HG03139 (cell line): ENCODE data around the gene ATG13.

Source experiments
- ATAC-seq: cut with Tn5 transposase; IDR thresholded peaks from one replicate; pipeline ENCODE4 v1.9.1; 2021; ENCODE audit not compliant: unreplicated experiment

Gene ATG13

DNA sequence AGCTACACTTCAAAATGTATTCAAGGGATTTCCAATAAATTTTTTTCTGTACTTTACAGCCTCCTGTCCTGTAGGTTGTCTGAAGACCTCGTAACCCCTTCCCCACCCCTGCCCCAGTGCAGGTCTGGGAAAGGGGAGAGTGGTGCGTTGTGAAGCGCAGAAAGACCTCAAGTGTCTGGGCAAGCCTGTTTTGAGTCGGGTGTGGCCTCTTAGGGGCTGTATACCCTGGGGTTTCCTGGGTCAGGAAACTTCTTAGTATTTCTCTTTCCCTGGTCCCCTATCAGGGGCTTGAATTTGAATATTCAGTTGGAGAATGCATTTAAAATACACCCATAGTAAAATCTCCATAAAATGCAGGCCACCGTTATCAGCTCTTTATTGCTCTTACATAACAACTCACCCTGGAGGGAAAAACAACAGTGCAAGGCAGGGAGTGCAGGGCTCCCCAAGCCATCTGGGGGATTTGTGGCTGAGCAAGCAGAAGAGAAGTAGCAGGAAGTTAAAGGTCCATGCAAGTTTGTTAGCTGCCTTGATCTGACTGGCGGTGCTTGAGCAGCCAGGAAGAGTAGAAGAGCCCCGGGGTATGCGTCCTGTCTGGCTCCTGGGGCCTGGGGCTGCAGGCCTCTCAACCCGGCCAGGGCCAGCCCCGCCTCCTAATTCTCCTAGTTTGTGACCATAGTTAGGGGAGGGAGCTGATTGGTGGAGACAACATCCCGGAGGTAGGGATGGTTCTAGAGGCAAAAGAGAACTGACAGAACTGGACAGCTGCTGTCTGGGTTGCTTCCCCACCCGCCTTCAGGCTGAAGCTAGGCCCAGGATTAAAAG, 57.3 kb downstream of the ATG13 start:
- ATAC-seq: no peak

DNA sequence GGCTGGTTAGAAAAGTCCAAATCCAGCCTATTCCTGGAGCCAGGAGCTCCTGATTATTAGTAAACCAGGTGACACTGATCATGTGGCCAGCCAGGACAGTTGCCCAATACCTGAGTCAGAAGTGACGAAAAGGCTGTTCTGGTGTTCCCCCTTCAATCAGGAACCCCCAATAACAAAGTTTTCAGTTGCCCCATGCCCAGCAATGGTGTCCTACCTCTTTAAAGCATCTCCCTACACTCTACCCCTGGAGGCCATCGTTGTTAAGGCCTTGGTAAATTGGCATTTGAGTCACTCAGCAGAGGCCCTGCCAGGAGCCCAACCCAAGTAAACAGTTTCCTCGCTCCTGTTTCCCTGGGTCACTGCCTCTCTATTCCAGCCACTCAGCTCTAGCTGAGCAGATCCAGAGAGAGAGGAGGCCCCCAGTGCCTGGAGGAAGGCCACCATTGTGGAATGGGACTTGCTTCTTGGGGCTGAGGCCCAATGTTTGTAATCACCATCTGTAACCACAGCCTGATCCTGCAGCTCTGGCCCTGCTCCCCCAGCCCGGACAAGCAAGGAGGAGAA, 58.0 kb downstream of the ATG13 start:
- no peak for ATAC-seq

DNA sequence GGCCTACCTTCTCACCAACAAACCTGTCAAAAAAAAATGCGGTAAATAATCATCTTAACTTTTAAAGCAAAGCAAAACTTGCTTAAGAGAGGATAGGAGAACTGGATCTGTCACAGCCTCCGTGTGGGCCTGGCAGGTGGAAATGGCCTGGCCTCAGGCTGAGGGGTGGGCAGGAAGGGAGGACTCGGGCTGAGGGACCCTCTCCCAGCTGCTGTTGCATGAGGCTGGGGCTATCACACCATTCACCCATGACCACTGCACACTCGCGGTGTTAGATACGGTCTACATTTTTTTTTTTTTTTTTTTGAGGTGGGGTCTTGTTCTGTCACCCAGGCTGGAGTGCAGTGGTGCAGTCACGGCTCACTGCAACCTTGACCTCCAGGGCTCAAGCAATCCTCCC, 58.6 kb downstream of the ATG13 start:
- no peak for ATAC-seq

DNA sequence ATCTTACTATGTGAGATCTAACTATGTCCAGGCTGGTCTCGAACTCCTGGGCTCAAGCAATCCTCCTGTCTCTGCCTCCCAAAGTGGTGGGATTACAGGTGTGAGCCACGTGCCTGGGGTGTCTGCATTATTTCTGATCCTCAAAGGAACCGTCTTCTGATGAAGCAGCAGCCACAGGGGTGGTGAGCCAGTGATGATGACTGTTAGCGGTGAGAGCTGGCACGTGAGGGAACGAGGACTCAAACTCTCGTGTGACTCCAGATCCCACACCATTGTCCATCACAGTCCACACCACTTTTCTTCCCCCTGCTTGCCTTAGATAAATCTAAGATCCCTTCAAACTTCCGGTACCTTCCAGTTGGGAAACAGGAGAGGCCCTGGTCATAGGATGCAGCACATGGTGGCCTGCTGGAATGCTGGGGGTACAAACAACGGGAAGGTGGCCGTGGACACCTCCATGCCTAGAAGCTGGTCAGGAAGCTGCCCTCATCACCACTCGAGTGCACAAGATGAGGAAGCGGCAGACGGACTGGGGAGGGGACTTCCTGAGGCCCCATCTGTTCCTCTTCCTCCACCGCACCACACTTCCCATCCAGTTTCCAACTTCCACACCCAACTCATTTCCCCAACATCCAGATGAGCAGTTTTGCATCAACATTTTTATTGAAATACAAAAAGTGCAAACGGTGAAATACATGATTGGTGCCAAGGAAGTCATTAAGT, 59.2 kb downstream of the ATG13 start:
- no peak for ATAC-seq

DNA sequence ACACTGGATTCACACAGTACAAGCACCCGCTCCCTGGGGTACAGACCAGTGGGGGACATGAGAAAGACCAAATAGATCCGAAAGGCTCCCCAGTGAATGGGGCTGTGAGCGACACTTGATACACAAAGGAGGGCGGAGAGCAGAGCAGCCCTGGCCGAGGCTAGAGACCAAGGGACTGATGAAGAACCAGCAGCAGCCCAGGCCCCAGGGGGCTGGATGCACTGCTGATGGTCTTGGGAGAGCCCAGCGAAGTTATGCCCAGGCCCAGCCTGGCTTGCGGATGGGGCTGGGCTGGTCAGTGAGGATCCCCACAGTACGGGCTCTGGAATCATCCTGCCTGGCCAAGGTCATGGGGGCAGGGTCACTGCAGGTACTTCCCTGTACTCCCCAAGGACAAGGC, 59.8 kb downstream of the ATG13 start:
- ATAC-seq: no peak

DNA sequence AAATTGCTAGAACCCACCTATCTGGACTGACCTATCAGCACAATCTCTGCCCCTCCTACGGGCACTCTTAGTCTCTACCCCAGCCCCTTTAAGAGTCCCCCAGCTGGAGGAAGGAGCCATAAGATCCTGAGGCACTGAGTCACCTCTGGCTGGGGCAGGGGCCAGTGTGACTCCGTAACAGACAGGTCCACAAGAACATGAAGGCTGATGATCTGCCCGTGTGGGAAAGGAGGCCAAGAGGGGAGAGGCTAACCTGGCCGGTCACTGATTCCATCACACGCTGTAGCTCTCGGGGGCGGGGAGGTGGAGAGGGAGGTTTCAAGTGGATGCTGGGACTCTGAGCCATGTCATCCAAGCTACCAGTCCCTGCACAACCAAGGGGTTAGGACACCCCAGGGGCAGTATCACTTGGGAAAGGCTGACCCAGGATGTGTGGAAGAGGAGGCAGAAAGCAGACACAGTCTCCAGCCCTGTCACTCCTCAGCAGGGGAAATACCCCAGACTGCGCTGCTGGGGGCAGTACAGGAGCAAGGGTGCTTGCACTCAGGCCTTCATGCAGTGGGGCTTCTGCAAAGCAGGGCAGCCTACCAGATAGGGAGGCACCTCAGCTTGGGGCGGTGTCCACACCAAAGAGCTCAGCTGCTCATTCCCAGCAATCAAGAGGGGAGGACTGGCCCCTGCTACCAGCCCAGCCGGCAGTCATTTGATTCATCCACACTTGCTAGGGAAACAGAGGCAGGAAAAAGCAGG, 60.8 kb downstream of the ATG13 start:
- no peak for ATAC-seq

DNA sequence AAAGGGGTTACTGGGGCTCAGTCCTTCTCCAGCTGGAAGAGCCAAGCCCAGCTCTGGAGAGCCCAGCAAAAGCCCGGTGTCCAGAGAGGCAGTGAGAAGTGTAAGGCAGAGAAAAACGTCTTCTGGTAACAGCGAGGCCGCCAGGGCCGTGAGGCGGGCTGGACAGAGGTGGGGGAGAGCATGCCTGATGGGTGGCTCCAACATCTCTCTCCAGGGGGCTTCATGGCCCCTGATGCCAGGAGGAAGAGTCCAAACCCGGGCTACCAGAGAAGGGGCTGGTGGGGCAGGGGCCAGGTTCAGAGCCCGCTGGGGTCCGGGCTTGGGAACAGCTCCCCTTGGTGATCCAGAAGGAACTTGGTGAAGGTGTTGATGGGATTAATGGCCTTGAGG, 61.4 kb downstream of the ATG13 start:
- ATAC-seq: no peak

DNA sequence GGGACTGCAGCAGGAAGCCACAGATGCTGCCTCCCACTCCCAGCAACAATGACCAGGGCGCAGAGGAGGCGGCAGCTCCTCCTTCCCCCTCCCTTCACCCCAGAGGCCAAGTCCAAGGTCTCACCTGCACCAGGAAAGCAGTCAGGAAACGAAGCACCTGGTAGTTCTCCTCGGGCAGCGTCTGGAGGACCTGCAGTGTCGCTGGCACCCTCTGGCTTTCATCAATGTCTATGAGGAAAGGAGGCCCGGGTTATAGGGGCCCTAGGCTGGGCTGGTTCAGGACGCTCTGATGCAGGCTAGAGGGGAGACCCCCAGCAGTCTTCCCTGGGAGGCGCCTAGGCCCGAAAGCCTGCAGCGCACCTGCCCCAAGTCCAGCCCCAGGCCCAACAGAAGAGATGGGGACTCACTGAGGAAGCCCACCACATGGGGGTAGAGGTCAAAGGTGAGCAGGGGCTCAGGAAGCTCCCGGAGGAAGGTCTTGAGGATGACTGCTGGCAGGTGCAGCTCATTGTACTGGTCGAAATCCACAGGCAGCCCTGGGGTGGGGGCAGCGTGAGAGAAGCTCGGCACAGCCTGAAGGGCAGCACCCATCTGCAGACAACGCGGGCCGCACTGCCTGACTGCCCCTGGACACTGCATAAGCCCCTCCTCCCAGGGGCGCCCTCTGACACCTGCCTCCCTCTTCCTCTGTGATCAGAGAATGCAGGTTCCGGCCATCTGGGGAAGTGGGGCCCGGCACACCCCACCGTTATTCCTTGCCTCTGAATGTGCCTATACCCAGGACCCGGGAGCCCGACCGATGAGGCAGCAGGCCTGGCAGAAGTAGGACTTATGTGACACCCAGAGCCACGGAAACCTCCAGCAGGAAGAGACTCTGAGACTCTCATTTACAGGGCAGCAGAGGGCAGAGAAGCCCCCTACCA, 62.1 kb downstream of the ATG13 start:
- ATAC-seq: no peak

DNA sequence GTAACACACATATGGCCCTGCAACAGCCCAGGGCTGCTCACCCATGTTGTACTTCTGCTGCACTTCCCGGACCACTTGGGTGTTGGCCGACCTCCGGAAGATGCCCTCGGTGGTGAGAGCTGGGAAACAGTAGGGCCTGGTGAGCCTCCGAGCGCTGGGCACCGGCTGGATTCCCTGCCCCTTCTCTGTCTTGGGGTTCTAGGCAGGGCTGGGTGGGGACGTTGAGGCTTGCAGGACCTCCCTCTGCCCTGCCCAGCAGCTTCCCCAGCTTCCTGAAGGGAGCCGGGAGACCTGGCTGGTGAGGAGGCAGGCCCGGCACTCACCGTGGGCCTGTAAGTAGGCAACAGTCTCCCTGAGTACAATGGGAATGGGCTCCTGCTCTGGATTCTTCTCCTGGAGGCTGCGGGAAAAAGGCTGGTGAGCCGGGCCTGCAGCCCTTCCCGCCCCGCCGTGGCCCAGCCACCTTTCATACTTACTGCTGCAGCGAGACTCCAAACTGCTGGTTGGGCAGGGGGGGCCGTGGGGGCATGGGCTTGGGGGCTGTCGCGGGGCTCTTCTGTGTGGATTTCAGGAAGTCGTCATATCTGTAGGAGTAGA, 62.9 kb downstream of the ATG13 start:
- no peak for ATAC-seq

DNA sequence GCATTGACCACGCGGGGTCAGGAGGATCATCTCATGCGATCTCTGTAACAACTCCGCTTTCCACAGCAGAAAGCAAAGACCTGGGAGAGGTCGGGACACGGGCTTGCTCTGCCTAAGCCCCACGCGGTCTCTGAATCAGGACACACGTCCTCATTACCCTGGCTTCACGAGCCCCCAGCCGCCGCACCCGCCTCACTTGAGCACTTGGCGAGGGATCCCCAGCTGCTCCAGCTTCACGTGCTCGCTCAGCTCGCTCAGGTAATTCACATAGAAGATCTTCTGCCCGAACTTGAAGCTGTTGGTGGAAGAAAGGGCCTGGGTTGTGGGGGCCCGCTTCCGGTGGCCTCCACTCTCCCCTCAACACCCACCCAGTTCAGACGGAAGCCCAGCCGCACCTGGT, 63.5 kb downstream of the ATG13 start:
- ATAC-seq: no peak

DNA sequence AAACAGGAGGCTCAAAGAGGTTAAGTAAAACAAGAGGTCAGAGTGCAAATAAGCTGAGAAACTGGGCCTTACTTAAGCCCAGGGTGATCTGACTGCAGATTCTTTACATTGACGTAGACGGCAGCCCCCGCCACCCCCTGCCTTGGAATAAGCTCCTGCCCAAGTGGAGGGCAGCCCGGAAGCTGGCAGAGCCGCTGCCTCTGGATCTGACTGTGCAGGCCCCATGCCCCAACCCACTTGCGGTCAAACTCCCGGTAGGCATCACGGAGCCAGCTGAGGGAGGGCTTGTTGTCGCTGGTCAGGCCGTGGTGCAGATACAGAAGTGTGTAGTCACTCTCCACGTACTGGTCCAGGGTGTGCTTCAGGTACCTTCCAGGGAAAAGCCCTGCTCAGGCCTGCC, 64.5 kb downstream of the ATG13 start:
- no peak for ATAC-seq

DNA sequence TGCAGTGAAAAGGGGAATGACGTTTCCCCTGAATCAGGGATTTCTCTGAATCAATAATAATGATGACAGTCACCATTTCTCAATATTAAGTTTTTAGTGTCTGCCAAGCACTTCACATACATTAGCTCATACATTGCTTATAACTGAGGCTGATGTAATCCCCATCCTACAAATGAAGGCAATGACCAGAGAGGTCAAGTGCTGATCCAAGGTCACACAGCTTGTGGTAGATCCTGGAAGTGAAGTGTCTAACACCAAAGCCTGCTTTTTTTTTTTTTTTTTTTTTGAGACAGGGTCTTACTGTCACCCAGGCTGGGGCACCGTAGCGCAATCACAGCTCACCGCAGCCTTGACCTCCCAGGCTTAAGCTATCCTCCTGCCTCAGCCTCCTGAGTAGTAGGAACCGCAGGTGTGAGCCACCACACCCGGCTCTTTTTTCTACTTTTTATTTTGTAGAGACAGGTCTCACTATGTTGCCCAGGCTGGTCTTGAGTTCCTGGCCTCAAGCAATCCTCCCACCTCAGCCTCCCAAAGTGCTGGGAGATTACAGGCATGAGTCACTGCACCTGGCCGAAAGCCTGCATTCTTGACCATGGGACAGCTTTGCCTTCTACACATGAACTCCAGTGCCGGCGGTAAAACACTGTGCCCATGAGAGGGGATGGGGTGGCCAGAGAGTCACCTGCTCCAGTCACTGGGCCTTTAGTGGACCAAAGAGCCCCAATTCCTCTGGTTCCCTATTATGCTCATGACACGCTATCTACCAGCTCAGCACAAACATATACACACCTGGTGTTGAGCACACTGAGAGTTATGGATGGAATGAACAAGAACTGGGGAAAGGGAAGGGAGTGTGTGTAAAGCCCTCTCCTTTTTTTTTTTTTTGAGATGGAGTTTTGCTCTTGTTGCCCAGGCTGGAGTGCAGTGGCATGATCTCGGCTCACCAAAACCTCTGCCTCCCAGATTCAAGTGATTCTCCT, 65.7 kb downstream of the ATG13 start:
- ATAC-seq: no peak

DNA sequence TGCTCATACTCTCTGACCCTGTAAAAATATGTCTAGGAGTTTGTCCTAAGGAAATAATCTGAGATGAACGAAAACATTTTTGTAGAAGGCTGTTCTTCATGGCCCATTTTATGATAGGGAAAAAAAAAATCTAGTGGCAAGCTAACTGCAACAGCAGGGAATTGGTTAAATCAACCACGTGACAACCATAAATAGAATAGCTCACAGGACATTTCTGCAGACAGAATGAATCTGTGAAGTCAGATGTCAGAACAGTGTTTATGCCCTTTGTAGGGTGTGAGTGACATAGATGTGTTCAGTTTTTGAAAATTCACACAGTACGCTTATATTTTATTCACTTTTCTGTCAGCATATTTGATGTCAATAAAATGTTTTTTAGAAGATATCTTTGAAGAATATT, 67.0 kb downstream of the ATG13 start:
- ATAC-seq: no peak

DNA sequence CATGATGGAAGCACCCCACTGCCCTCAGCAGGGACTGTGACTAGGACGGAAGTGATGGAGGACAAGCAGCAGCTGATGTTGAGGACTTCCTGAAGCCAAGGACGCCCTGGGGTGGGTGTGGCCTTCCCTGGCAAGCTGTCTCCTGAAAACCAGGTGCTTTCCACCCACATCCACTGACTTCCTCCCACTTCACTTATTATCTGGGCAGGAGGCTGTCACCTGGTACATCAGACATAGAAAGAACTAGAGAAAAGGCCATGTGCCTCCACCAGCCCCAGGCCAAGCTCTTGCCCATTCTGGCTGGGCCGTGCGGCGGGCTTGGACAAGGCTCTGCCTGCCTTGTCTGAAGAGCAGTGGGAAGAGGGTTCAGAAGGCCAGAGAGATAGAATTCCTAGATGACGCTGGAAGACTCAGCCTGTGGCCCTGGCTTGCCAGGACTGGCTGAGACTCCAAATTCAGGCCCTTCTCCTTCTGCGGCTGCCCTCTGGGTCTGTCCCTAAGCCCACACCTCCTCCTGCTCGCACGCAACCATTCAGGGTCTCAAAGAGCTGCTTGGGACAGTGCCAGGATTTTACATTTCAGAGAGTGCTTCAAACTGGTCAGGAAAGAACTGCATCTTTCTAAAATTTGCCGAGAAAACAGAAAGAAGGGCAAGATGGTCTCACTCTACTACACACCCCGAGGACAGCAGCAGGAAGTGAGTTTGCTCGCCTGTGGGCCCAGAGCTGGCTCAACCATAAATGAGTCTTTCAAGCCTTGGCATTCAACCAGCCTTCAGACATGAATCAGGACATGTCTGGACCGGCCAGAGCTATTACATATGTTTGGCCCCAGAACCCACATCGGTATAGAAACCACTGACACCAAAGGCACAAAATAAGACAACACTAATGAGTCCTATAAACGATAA, 69.8 kb downstream of the ATG13 start:
- ATAC-seq: no peak

DNA sequence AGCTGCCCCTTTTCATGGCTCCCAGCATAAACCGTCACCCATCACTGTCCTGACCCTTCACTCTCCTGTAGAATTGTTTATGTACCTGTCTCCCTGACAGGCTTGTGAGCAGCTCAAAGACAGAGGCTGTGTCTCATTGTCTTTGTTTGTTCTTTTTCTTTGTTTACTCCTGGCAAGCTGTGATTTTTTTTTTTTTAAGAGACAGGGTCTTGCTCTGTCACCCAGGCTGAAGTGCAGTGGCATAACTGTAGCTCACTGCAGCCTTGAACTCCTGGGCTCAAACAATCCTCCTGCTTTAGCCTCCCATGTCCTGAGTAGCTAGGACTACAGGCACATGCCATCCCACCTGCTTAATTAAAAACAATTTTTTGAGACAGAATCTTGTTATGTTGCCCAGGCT, 73.3 kb downstream of the ATG13 start:
- no peak for ATAC-seq

DNA sequence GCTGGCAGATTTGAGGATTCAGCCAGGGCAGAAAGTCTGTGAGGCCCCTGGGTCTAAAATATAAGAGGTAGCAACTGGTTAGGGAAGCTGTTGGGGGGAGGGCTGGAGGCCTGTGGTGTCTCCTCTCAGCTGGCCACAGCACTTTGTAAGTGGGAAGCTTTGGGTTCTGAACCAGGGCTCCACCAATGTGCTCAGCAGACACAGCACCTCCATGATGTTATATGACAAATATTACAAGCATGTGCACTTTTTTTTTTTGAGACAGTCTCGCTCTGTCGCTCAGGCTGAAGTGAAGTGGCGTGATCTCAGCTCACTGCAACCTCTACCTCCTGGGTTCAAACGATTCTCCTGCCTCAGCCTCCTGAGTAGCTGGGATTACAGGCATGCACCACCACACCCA, 75.1 kb downstream of the ATG13 start:
- ATAC-seq: no peak

DNA sequence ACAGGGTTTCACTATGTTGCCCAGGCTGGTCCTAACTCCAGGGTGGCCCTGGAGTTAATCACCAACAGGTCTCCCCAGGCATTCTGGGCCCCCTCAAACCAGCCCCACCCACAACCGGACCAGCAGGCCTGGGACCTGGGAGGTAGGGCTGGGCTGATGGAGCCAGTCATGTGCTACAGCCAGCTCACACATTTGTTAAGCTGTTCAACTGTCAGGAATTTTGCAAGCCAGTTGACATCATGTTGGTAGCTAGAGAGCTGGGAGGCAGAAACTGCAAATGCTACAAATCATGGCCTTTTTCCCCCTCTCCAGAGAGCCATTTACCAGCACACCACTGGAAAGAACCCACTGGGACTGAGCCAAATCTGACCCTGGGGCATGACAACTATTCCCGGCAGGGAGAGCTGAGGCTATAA, 76.3 kb downstream of the ATG13 start:
- ATAC-seq: no peak

DNA sequence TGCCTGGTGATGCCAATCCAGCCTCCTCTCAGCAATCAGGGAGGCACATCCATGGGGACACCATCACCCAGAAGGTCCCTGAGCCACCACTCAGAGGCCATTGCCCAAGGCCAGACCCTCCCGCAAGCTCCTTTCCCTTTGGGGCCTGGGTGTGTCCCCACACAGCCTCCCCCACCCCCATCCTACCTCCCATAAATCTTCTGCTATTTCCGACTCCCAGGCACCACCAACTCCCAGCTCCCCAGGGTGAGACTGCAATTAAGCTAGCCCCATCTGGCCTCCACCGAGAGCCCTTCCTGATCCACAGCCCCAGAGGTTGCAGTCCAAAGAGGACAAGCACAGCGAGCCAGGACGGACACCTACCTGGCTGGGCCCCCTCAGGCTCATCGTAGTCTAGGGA, 76.7 kb downstream of the ATG13 start:
- no peak for ATAC-seq
